ENCODE measurements around the gene HECTD3.

HECTD3 gene

DNA sequence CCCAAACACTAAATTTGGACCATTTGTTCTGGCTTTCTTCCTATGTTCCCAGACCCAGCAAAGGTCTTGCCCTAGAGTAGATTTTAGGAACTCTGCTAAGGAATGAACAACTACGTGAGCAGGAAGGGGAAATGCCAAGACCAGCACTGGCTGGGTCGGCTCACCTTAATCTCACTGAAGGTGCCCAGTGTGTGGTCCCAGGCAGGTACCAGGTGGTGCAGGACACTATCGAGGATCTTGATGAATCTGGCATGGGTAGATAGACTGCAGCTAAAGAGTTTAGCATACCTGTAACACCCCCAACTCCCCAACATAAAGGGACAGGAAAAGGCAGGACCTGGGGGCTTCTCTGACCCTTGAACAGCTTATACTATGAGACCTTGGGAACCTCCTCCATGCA is 3.0 kb downstream of the HECTD3 start:
- TF ChIP-seq, protein P1, sequence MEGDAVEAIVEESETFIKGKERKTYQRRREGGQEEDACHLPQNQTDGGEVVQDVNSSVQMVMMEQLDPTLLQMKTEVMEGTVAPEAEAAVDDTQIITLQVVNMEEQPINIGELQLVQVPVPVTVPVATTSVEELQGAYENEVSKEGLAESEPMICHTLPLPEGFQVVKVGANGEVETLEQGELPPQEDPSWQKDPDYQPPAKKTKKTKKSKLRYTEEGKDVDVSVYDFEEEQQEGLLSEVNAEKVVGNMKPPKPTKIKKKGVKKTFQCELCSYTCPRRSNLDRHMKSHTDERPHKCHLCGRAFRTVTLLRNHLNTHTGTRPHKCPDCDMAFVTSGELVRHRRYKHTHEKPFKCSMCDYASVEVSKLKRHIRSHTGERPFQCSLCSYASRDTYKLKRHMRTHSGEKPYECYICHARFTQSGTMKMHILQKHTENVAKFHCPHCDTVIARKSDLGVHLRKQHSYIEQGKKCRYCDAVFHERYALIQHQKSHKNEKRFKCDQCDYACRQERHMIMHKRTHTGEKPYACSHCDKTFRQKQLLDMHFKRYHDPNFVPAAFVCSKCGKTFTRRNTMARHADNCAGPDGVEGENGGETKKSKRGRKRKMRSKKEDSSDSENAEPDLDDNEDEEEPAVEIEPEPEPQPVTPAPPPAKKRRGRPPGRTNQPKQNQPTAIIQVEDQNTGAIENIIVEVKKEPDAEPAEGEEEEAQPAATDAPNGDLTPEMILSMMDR (IDR thresholded peaks at IDR 0.05), result no peak

DNA sequence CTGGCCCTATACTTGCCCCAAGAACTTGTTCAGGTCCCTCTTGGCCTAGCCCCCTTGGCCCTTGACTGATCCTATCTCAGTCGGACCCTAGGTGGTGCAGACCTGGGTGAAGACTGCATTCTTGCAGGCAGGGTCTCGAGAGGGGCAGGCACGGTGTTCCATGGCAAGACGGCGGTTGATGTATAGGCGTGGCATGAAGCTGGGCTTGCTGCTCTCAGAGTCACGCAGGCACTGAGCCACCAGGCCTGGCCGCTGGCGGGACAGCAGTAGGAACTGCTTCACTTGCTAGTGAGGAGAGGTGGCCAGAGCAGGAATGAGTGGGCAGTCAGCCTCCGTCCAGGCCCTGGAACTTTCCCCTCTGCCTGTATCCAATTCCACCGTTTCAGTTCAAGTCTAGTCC is 3.8 kb downstream of the HECTD3 start:
- TF ChIP-seq, protein P1 (IDR thresholded peaks at IDR 0.05), result no peak

DNA sequence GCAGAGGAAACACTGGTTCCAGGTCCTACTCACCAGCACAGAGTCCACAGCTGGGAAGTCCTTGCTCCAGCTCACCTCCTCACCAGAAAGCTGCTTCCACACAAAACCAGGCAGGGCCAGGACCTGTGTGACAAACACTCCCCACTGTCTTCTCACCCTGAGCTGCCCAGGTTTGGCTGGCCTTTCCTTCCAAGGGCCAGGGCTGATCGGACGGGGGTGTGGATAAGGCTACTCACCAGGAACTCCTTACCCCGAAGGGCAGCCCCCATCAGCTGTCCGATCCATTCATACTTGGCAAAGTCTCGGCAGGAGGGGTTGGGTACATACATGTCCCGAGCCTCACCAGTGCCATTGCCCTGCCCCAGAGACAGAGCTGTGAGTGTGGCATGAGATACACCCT is 5.4 kb downstream of the HECTD3 start:
- TF ChIP-seq, protein P1 (IDR thresholded peaks at IDR 0.05), result no peak

DNA sequence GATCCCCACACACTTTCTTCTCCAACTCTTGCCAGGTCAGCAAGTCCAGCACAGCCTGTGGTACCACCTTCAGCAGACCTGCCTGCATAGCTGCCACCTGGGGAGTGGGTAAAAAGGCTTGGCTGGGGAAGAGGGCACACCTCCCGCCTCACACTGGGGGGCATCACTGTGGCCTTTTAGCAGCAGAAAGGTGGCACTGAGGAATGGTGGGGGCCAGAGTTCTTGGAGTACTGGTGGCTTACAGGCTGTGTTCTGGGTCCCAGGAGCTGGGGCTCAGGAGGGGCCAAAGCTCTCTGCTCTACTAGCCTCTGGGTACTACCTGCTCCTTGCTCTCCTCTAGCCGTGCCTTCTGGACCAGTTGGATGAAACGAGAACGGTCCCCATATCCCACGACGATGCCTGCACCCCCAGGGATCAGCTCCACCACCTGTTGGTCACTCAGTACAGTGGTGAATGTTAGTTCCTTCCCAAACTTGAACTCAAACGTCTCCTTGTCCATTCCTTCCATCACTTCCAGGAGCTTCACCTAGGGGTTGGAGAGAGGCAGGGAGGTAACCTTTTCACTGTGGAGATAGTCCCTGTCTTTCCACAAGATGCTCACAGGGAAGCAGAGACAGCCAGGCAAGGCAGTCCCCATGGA is 6.7 kb downstream of the HECTD3 start:
- TF ChIP-seq, protein P1 (IDR thresholded peaks at IDR 0.05), result no peak

DNA sequence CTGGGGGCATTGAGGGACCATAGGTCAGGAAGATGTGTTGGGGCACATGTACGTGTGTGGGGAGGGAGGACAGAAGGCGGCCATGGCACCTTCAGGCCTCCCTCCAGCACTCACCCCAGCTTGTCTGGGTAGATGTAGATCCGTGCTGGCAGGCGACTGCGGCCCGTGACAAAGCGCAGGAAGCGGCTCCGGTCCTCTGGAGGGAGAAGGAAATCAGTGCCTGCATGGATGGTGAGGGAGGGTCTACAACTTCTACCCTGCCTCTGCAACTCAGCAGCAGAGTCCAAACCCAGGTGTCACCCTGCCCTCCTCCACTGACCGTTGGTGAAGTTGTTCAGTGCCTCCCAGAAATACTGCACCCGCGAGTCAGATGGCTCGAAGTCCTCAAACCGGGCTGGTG is 7.4 kb downstream of the HECTD3 start:
- TF ChIP-seq, protein P1 (IDR thresholded peaks at IDR 0.05), result no peak

DNA sequence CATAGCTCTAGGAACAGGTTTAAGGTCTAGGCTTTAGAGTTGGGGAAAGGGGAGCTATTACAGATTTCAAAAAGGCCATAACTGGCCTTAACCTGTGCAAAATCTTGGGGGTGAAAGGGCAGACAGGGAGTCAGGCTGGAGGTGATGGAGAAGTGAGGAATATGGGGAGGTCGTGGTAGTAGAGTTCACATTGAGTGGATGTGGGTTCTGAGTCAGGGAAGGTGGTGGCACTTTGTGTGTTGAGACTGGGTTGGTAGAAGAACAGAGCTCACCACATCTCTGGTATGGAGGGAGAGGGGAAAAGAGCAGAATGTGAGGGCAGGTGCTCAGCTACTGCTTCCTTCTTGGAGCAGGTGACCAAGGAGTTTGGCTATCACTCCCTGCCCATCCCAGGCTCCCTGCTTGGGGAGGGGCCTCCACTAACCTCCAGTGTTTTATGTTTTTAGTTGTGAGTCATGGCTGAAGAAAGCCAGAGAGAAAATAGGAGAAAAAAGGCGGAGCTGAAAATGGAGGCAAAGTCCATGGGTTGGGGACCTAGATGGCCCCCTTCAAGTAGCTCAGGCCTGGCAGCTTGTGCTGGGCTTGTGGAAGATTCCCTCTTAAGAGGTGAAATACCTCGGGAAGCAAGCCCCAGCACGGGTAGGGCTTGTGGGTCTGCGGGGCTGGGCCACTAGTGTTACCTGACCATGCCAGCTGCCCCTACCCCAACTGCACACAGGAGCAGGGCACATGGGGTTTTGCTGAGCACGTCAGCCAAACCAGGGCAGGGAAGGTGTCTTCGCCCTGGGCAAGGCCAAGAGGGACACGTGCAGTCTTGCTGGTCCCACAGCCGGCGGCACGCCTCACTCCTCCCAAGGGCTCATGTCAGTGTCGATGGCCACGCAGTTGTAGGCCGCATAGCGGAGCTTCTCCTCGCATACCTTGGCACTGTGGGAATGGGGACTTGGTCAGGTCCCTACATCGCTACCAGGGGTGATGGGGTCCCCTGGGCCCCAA is 8.2 kb downstream of the HECTD3 start:
- TF ChIP-seq, protein P1 (IDR thresholded peaks at IDR 0.05), result no peak

DNA sequence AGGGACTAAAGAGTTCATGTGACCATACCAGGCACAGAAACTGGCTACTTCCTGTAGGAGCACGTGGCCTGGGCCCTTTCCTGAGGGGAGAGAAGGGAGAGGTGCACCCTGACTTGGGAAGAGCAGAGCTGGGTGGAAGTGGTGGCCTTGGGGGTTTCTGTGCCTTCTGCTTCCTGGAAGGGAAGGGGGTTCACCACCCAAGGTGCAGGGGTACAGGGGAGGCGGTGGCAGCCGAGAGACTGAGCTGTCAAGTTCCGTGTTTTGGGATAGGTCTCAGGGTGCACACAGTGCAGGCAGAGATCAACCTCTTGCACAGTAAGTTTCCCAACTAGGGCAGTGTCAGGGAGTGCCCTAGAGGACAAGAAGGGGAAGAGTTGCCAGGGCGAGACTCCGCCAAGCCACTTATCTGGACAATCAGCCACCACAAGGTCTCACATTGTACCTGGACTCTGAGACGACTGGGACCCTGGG is 10.1 kb downstream of the HECTD3 start:
- TF ChIP-seq, protein P1 (IDR thresholded peaks at IDR 0.05), result no peak
